IMR-90 (cell line): Measurements from ENCODE around the gene SLC25A12. TPM values are rescaled to one million over a fixed set of nuclear protein-coding genes. Genes with fewer than 3 reads are reported as not detected.

Experiments
- ATAC-seq: fragments of 200-7000 bp; cut with Tn5 transposase; 2 replicates; pipeline ENCODE4 v1.9.1; 2020; ENCODE audit warnings: low read depth, mild to moderate bottlenecking, moderate library complexity
- BruUV-seq: library from RNA; stranded (reverse); fragments of 400-500 nt; replicated peaks from 2 replicates; lab custom pipeline; 2021; lab: Mats Ljungman, UMichigan
- CTCF ChIA-PET: fragments of 300-600 bp; formaldehyde crosslinking; extraction: SDS; loops from one replicate; lab custom pipeline; 2021; ENCODE audit warnings: antibody characterized with exemption; lab: Yijun Ruan, JAX
- POLR2A ChIA-PET: fragments of 300-600 bp; sonication (Branson Sonifier 250); formaldehyde crosslinking; loops from one replicate; lab custom pipeline; 2022; ENCODE audit warnings: antibody characterized with exemption; ENCODE audit not compliant: unreplicated experiment; lab: Charles Lee
- DNase-seq: peaks from one replicate; pipeline ENCODE4 v3.0.0; 2013
- H2AFZ ChIP-seq: replicated peaks from 2 replicates; pipeline ENCODE3; 2013; ENCODE audit warnings: low read length, mild to moderate bottlenecking; ENCODE audit not compliant: poor library complexity
- H2AK5ac ChIP-seq: 2 replicates; pipeline ENCODE4 v1.6.1; 2013; ENCODE audit warnings: low read depth, low read length, inconsistent platforms
- H2AK9ac ChIP-seq: replicated peaks from 2 replicates; pipeline ENCODE3; 2013; ENCODE audit warnings: mild to moderate bottlenecking, low read depth, low read length, moderate library complexity; ENCODE audit not compliant: poor library complexity
- H2BK120ac ChIP-seq: 2 replicates; pipeline ENCODE4 v1.6.1; 2013; ENCODE audit warnings: low read depth, low read length, inconsistent platforms
- H2BK15ac ChIP-seq: 3 replicates; pipeline ENCODE4 v1.6.1; 2013; ENCODE audit warnings: low read depth, low read length, inconsistent platforms
- H2BK20ac ChIP-seq: 2 replicates; pipeline ENCODE4 v1.6.1; 2013; ENCODE audit warnings: low read depth, mild to moderate bottlenecking, inconsistent platforms, low read length, moderate library complexity
- H2BK5ac ChIP-seq: 2 replicates; pipeline ENCODE4 v1.6.1; 2013; ENCODE audit warnings: mild to moderate bottlenecking, low read depth, low read length, inconsistent platforms; ENCODE audit not compliant: poor library complexity, severe bottlenecking
- H3K14ac ChIP-seq: replicated peaks from 2 replicates; pipeline ENCODE4 v1.6.1; 2013; ENCODE audit warnings: low read depth, low read length, inconsistent platforms
- H3K18ac ChIP-seq: 2 replicates; pipeline ENCODE4 v1.6.1; 2013; ENCODE audit warnings: low read depth, low read length, control low read depth
- H3K23ac ChIP-seq: 2 replicates; pipeline ENCODE4 v1.6.1; 2013; ENCODE audit warnings: low read depth, low read length, inconsistent platforms
- H3K27ac ChIP-seq: 2 replicates; pipeline ENCODE4 v1.5.1; 2013; ENCODE audit warnings: mild to moderate bottlenecking, control low read depth, low read length; ENCODE audit not compliant: insufficient read depth
- H3K27me3 ChIP-seq: 2 replicates; pipeline ENCODE4 v1.6.1; 2013; ENCODE audit warnings: low read length; ENCODE audit not compliant: control insufficient read depth, insufficient read depth
- H3K36me3 ChIP-seq: 2 replicates; pipeline ENCODE4 v1.6.1; 2013; ENCODE audit warnings: low read length, mixed read lengths; ENCODE audit not compliant: control insufficient read depth, insufficient read depth
- H3K4ac ChIP-seq: 2 replicates; pipeline ENCODE4 v1.6.1; 2013; ENCODE audit warnings: low read depth, low read length, inconsistent platforms
- H3K4me1 ChIP-seq: 2 replicates; pipeline ENCODE4 v1.6.1; 2013; ENCODE audit warnings: low read length, mixed read lengths; ENCODE audit not compliant: control insufficient read depth, insufficient read depth
- H3K4me2 ChIP-seq: 2 replicates; pipeline ENCODE4 v1.6.1; 2013; ENCODE audit warnings: low read depth, mild to moderate bottlenecking, control low read depth, low read length, moderate library complexity
- H3K4me3 ChIP-seq: 2 replicates; pipeline ENCODE4 v1.5.1; 2013; ENCODE audit warnings: low read depth, mild to moderate bottlenecking, control low read depth, low read length, moderate library complexity; ENCODE audit not compliant: insufficient read depth
- H3K56ac ChIP-seq: 2 replicates; pipeline ENCODE4 v1.6.1; 2013; ENCODE audit warnings: low read length, inconsistent platforms; ENCODE audit not compliant: insufficient read depth; ENCODE audit errors: extremely low read depth
- H3K79me1 ChIP-seq, 2 experiments: 2 replicates each; pipeline ENCODE4 v1.6.1; 2013; ENCODE audit warnings: low read length in 2 of 2, inconsistent platforms in 1 of 2, low read depth in 1 of 2
- H3K9ac ChIP-seq: 2 replicates; pipeline ENCODE4 v1.6.1; 2013; ENCODE audit warnings: low read depth, low read length, control low read depth
- H3K9me1 ChIP-seq: 2 replicates; pipeline ENCODE4 v1.6.1; 2013; ENCODE audit warnings: low read length, inconsistent platforms; ENCODE audit not compliant: insufficient read depth
- H3K9me3 ChIP-seq: 2 replicates; pipeline ENCODE4 v1.6.1; 2013; ENCODE audit warnings: low read length; ENCODE audit not compliant: control insufficient read depth, insufficient read depth
- H4K20me1 ChIP-seq: 2 replicates; pipeline ENCODE4 v1.6.1; 2013; ENCODE audit warnings: low read length, inconsistent platforms; ENCODE audit not compliant: insufficient read depth
- H4K5ac ChIP-seq: 2 replicates; pipeline ENCODE4 v1.6.1; 2013; ENCODE audit warnings: mild to moderate bottlenecking, low read depth, low read length, control low read depth
- H4K8ac ChIP-seq, 2 experiments: 2 replicates each; pipeline ENCODE4 v1.6.1; 2013; ENCODE audit warnings: low read depth in 2 of 2, low read length in 2 of 2, control low read depth in 1 of 2, inconsistent platforms in 1 of 2
- H4K91ac ChIP-seq: 2 replicates; pipeline ENCODE4 v1.6.1; 2013; ENCODE audit warnings: low read depth, low read length, inconsistent platforms; ENCODE audit not compliant: insufficient read depth
- MXI1 ChIP-seq: IDR thresholded peaks from 2 replicates; pipeline ENCODE4 v1.6.1; 2012; ENCODE audit warnings: low read depth, mild to moderate bottlenecking, low read length, moderate library complexity, borderline replicate concordance
- WGBS, 2 experiments: methylation state at CpG; one replicate each; pipeline versions ENCODE4 v1.1.5 to v1.1.7; 2013; ENCODE audit warnings: missing lambda C conversion rate in 2 of 2; ENCODE audit not compliant: insufficient read length in 1 of 2; ENCODE audit errors: extremely low coverage in 2 of 2; 5-methylcytosine and 5-hydroxymethylcytosine counted together
- dilution Hi-C: fragments of 300-500 bp; cut with HindIII; formaldehyde crosslinking; loops from one replicate; pipeline ENCODE4 v1.14.3; 2018; ENCODE audit warnings: low sequenced_read_pairs; ENCODE audit not compliant: unreplicated experiment
- in situ Hi-C: fragments of 300-500 bp; cut with MboI; formaldehyde crosslinking; loops from 3 replicates; pipeline ENCODE4 v1.14.3; 2019; ENCODE audit warnings: low sequenced_read_pairs, inconsistent platforms, mixed read lengths
- intact Hi-C: fragments of 100-400 bp; cut with micrococcal nuclease; formaldehyde crosslinking; loops from 2 replicates; pipeline ENCODE4 v1.10.0; 2022
- polyA plus RNA-seq, 3 experiments: library from polyadenylated mRNA; depleted of rRNA; stranded (reverse); fragments of >200 nt; gene quantifications; 2 replicates each; pipeline ENCODE4 v1.2.3, GENCODE V29; 2012; ENCODE audit warnings: low replicate concordance in 1 of 3
- total RNA-seq: library from RNA; depleted of rRNA; stranded (reverse); fragments of >200 nt; gene quantifications from 2 replicates; pipeline ENCODE4 v1.2.3, GENCODE V29; 2012

Gene SLC25A12
- total and polyA plus RNA-seq, 2 of the 4 experiments (the other 2 are of a cell fraction) = 16.3 to 17.6 TPM

DNA sequence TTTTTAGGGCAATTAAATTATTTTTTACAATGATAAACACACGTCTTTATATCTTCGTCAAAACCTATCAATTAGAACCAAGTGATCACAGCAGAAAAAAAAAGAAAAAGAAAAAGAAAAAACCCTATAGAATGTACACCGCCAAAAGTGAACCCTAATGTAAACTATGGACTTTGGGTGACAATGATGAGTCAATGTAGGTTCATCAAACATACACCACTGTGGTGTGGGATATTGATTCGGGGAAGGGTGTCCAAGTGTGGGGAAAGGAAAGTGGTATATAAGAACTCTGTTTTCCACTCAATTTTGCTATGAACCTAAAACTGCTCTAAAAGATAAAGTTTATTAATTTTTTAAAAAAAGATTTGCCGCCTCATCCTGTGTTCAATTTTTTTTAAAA is 121.7 kb downstream of the SLC25A12 start:
- CTCF ChIA-PET = no interaction called here
- no peak overlapping the region for H3K14ac ChIP-seq

More for the DNA sequence above, 121.7 kb downstream of the SLC25A12 start:
- Histone ChIP-seq H4K91ac (no peak overlapping the region), H2AK5ac (no peak overlapping the region), H4K5ac (no peak overlapping the region), H4K8ac (no peak overlapping the region), H2BK15ac (no peak overlapping the region), H3K9me1 (no peaks in the 10 kb centered on the region), H3K18ac (no peak overlapping the region), H3K9ac (no peak overlapping the region), H3K27me3 (no peaks in the 10 kb centered on the region), H3K79me1 (no peaks in the 10 kb centered on the region), H2BK20ac (no peak overlapping the region), H3K4ac (no peak overlapping the region), H2AFZ (no peak overlapping the region), H3K4me1 (no peaks in the 10 kb centered on the region), H2BK5ac (no peak overlapping the region), H3K23ac (no peak overlapping the region), H3K27ac (no peak overlapping the region), H4K20me1 (no peaks in the 10 kb centered on the region), H2BK120ac (no peak overlapping the region), H3K56ac (no peak overlapping the region), H3K36me3 (peaks cover 3% of the 10 kb centered on the region; the same call in 1 of the 2 replicates), H3K4me2 (no peak overlapping the region), H3K9me3 (no peaks in the 10 kb centered on the region), H3K4me3 (no peak overlapping the region), H2AK9ac (no peak overlapping the region)
- POLR2A ChIA-PET = interaction anchor here (0.5 kb wide), 1 partner anchor 16 kb away, joined by 12 read pairs; no protein-coding TSS in a partner anchor
- intact Hi-C loops (no loop called here), dilution Hi-C loops (no loop called here), in situ Hi-C loops (no loop called here)
- DNase-seq (no peak), ATAC-seq (no peak)
- WGBS, 2 experiments = no CpG with 5 or more reads among the region's 5 CpGs
- TF ChIP-seq MXI1 = no peak
- no TSS peak for BruUV-seq
